ENCODE results near the gene PIP5K1B. TPM values are rescaled to one million over a fixed set of nuclear protein-coding genes. Genes with fewer than 3 reads are reported as not detected.

The PIP5K1B gene
- total and polyA plus RNA-seq, 2 donors (not counting 3 experiments of a cell fraction or from before 2014, with no cell fraction given): 0.27 TPM; not detected in 1

GRCh38 chr9:68742333-68742730, 37.3 kb downstream of the PIP5K1B start:
- Histone ChIP-seq H3K9me1 (replicated peaks; ENCODE audit: control insufficient read depth, extremely low read depth, insufficient read depth, low read length) (no peaks in the 10 kb centered on the region), H3K27me3 (ENCODE audit: control insufficient read depth in 2 of 2, insufficient read depth in 2 of 2, low read length in 2 of 2) (peaks cover 2% of the 10 kb centered on the region in 2 experiments), H3K4me1 (ENCODE audit: control insufficient read depth, extremely low read depth, insufficient read depth, low read length) (no peaks in the 10 kb centered on the region), H3K79me2 (ENCODE audit: control insufficient read depth, insufficient read depth, low read length) (no peaks in the 10 kb centered on the region), H3K4me2 (ENCODE audit: insufficient read depth, low read length) (no peak overlapping the region), H4K20me1 (replicated peaks; ENCODE audit: control insufficient read depth, extremely low read depth, insufficient read depth, low read length) (no peaks in the 10 kb centered on the region), H3K9ac (replicated peaks; ENCODE audit: extremely low read depth, insufficient read depth, low read length) (no peak overlapping the region), H3K27ac (ENCODE audit: insufficient read depth, low read depth, low read length) (no peak overlapping the region), H3K36me3 (ENCODE audit: control insufficient read depth in 2 of 2, extremely low read depth in 1 of 2, insufficient read depth in 2 of 2, low read length in 2 of 2) (no peaks in the 10 kb centered on the region), H3K9me3 (replicated peaks; ENCODE audit: control insufficient read depth, insufficient read depth, low read length) (no peaks in the 10 kb centered on the region), H3K4me3 (replicated peaks in 1 of 3; ENCODE audit: insufficient read depth in 1 of 3, low read depth in 1 of 3, low read length in 3 of 3) (no peak overlapping the region), H2AFZ (ENCODE audit: low read depth, low read length) (no peak overlapping the region)
- no TSS peak for BruUV-seq (replicated peaks)
- CTCF ChIA-PET: no interaction called here
- TF ChIP-seq GATA2 (IDR thresholded peaks at IDR 0.05; ENCODE audit: insufficient read depth, insufficient read length, low read depth, low read length): no peak
- POLR2A ChIA-PET: no interaction called here
- DNase-seq (ENCODE audit: low read depth, low spot score) (no peak), FAIRE-seq (no peak)
- intact Hi-C loops (cut with micrococcal nuclease) (no loop called here), dilution Hi-C loops (cut with MboI; ENCODE audit: extremely low pct_ligation_motif_present, low sequenced_read_pairs) (no loop called here)

DNA sequence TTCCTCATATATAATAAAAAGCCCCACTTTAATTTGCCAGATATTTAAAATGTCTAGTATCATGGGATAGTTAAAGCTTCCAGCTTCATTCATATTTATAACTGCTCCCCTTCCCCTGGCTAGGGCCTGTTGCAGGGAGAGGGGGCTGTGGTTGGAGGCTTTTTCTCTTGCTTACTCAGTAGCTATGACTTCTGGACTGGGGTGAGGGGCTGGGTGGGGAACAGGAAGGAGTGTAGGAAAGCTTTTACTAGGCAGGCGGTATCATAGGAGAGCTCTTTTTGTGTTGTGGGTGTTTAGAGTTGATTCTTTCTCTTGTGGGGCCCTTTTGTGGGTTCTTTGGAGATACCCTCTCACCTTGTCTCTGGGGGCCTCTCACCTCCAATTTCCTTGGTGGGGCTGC, 39.4 kb downstream of the PIP5K1B start:
- no peak overlapping the region for H3K4me2 ChIP-seq (ENCODE audit: insufficient read depth, low read length)
- H3K36me3 ChIP-seq (ENCODE audit: control insufficient read depth in 2 of 2, extremely low read depth in 1 of 2, insufficient read depth in 2 of 2, low read length in 2 of 2): no peaks in the 10 kb centered on the region
- dilution Hi-C loops (cut with MboI; ENCODE audit: extremely low pct_ligation_motif_present, low sequenced_read_pairs) (no loop called here), intact Hi-C loops (cut with micrococcal nuclease) (no loop called here)
- FAIRE-seq: no peak
- POLR2A ChIA-PET: no interaction called here
- CTCF ChIA-PET: no interaction called here
- H3K9me1 ChIP-seq (replicated peaks; ENCODE audit: control insufficient read depth, extremely low read depth, insufficient read depth, low read length): no peaks in the 10 kb centered on the region
- H3K79me2 ChIP-seq (ENCODE audit: control insufficient read depth, insufficient read depth, low read length): no peaks in the 10 kb centered on the region
- peaks cover 0 to 2% of the 10 kb centered on the region in 2 experiments for H3K27me3 ChIP-seq (ENCODE audit: control insufficient read depth in 2 of 2, insufficient read depth in 2 of 2, low read length in 2 of 2)
- H3K4me1 ChIP-seq (ENCODE audit: control insufficient read depth, extremely low read depth, insufficient read depth, low read length): no peaks in the 10 kb centered on the region
- no peak overlapping the region for H3K27ac ChIP-seq (ENCODE audit: insufficient read depth, low read depth, low read length)
- no peaks in the 10 kb centered on the region for H4K20me1 ChIP-seq (replicated peaks; ENCODE audit: control insufficient read depth, extremely low read depth, insufficient read depth, low read length)
- H3K9me3 ChIP-seq (replicated peaks; ENCODE audit: control insufficient read depth, insufficient read depth, low read length): no peaks in the 10 kb centered on the region
- no peak overlapping the region for H2AFZ ChIP-seq (ENCODE audit: low read depth, low read length)
- no peak overlapping the region for H3K9ac ChIP-seq (replicated peaks; ENCODE audit: extremely low read depth, insufficient read depth, low read length)
- no TSS peak for BruUV-seq (replicated peaks)
- H3K4me3 ChIP-seq (replicated peaks in 1 of 3; ENCODE audit: insufficient read depth in 1 of 3, low read depth in 1 of 3, low read length in 3 of 3): no peak overlapping the region
- no peak for DNase-seq (ENCODE audit: low read depth, low spot score)
- TF ChIP-seq JUN (IDR thresholded peaks at IDR 0.05; ENCODE audit: borderline replicate concordance, insufficient read depth, insufficient read length, low read depth) (no peak), POLR2A (IDR thresholded peaks at IDR 0.05; ENCODE audit: low read depth, low read length) (no peak), CTCF (IDR thresholded peaks at IDR 0.05; ENCODE audit: extremely low read depth in 1 of 2, insufficient read depth in 1 of 2, low read depth in 1 of 2, low read length in 2 of 2) (no peak), GATA2 (IDR thresholded peaks at IDR 0.05; ENCODE audit: insufficient read depth, insufficient read length, low read depth, low read length) (no peak), FOS (IDR thresholded peaks at IDR 0.05; ENCODE audit: borderline replicate concordance, insufficient read depth, low read length) (no peak), MAX (IDR thresholded peaks at IDR 0.05; ENCODE audit: insufficient read depth, insufficient read length) (no peak), MYC (IDR thresholded peaks at IDR 0.05; ENCODE audit: low read depth, low read length) (no peak), POLR2AphosphoS5 (IDR thresholded peaks at IDR 0.05; ENCODE audit: insufficient read depth, low read depth, low read length) (no peak), EZH2 (IDR thresholded peaks at IDR 0.05; ENCODE audit: borderline replicate concordance, low read depth, low read length, severe bottlenecking) (no peak)
